ELF-1 (cell line): Measurements from ENCODE around the gene RASA3.
A peak's percentile ranks its signal among the peaks of the same experiment; 100 is the strongest.

Experiments used
- DNase-seq: peaks from one replicate; pipeline ENCODE4 v3.0.0-alpha.2; 2016; ENCODE audit warnings: low read depth, low spot score

Gene RASA3

GRCh38 chr13:113955235-113955634 is 177.2 kb downstream of the RASA3 start:
- DNase-seq: no peak

GRCh38 chr13:113954046-113954835 is 178.2 kb downstream of the RASA3 start:
- no peak for DNase-seq

- no peak for DNase-seq
These were observed 178.9 kb downstream of the RASA3 start for GRCh38 chr13:113953561-113953960.

- no peak for DNase-seq
These were observed 179.4 kb downstream of the RASA3 start for GRCh38 chr13:113952983-113953520.

- DNase-seq: no peak
These were observed 180.1 kb downstream of the RASA3 start for GRCh38 chr13:113952151-113952982.

- DNase-seq: peak; percentile 75
These were observed 181.0 kb downstream of the RASA3 start for GRCh38 chr13:113951246-113951999.

GRCh38 chr13:113950451-113951245 is 181.8 kb downstream of the RASA3 start:
- DNase-seq: no peak

- DNase-seq: no peak
These were observed 182.9 kb downstream of the RASA3 start for GRCh38 chr13:113949546-113949945.

- no peak for DNase-seq
These were observed 184.2 kb downstream of the RASA3 start for GRCh38 chr13:113948034-113948742.

- peak; percentile 55 for DNase-seq
These were observed 185.0 kb downstream of the RASA3 start for GRCh38 chr13:113947311-113948033.

GRCh38 chr13:113946409-113947181 is 185.8 kb downstream of the RASA3 start:
- no peak for DNase-seq

- DNase-seq: no peak
These were observed 186.5 kb downstream of the RASA3 start for GRCh38 chr13:113945857-113946408.

- DNase-seq: no peak
These were observed 188.4 kb downstream of the RASA3 start for GRCh38 chr13:113943821-113944565.

GRCh38 chr13:113942591-113943103 is 189.8 kb downstream of the RASA3 start:
- no peak for DNase-seq

- no peak for DNase-seq
These were observed 190.7 kb downstream of the RASA3 start for GRCh38 chr13:113941571-113942191.

- DNase-seq: no peak
These were observed 192.5 kb downstream of the RASA3 start for GRCh38 chr13:113939944-113940297.
